Stimulated activated CD4-positive, alpha-beta T cell treated with anti-CD3 and anti-CD28 coated beads, Interleukin-15, amount 100 ng/mL, for 48 hours (primary cell): ENCODE results near the gene ABHD4.
A peak's percentile ranks its signal among the peaks of the same experiment; 100 is the strongest.
"Not testable (repeated sequence)": the region's sequence is repeated elsewhere in the genome, so short reads cannot be mapped to it uniquely, and the experiment has no call there.

Experiments used
- DNase-seq, 2 donors: peaks; one replicate each; pipeline ENCODE4 v3.0.0-alpha.2; 2020; ENCODE audit warnings: low read depth in 2 of 2

Gene ABHD4

DNA sequence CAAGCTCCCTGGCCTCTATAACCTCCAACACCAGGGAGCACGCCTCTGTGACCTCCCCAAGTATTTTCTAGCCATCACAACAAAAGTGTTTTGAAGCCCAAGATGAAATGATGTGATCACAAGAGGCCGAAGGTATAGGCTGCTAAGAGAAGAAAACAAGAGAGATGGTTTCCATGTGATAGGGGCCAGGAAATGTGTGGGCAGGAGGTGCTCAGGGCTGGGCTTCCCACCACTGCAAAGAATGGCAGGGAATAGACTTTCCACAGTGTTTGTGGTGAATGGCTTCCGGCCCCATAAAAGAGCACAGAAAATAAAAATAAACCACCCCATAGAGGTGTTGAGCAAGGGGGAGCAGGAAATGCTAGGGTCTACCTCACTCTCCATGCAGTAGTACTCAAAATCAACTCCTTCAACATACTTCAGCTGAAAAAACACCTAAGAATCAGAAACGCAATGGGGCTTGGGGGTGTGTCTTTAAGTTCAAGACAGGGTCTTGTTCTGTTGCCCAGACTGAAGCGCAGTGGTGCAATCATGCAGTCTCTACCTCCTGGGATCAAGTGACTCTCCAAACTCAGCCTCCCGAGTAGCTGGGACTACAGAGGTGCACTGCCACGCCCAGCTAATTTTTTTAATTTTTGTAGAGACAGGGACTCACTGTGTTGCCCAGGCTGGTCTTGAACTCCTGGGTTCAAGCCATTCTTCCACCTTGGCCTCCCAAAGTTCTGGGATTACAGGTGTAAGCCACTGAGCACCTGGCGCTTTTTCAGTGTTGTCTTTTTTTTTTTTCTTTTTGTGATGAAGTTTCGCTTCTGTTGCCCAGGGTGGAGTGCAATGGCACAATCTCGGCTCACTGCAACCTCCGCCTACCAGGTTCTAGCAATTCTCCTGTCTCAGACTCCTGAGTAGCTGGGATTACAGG lies 36.2 kb upstream of the ABHD4 start:
- peak in 1 of 2 donors; percentile 67 for DNase-seq

DNA sequence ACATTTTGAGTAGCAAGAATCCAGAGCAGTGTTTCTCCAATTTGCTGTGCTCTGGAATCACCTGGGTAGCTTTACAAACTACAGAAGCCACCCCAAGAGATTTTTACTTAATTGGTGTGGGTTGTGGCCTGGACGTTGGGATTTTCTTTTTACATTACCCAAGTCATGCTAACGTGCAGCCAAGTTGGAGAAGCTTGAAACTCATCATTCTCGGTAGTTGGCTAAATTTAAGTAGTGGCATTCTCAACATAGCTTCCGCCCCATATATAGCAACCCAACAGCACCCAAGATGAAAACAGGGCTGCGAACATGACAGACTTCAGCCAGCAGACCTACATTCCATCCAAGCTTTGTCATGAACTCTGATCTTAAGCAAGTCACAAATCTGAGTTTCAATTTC lies 34.1 kb upstream of the ABHD4 start:
- no peak for DNase-seq

DNA sequence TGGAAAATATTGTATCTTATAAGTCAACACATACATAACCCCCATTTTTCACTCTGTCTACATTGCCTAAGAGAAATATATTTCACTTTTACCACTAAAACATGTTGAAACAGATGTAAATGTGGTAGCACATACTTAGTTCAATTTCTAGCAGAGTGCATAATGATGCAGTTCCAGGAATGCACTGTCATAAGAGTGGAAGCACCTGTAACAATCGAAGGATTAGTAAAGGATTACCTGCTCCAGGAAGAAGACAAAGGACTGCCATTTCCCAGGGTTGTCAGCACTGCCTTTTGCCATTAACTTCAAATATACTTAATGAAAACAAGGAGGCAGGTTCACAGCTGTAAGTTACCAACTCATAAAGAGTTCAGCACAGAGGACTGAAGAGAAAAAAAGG lies 33.6 kb upstream of the ABHD4 start:
- no peak for DNase-seq

DNA sequence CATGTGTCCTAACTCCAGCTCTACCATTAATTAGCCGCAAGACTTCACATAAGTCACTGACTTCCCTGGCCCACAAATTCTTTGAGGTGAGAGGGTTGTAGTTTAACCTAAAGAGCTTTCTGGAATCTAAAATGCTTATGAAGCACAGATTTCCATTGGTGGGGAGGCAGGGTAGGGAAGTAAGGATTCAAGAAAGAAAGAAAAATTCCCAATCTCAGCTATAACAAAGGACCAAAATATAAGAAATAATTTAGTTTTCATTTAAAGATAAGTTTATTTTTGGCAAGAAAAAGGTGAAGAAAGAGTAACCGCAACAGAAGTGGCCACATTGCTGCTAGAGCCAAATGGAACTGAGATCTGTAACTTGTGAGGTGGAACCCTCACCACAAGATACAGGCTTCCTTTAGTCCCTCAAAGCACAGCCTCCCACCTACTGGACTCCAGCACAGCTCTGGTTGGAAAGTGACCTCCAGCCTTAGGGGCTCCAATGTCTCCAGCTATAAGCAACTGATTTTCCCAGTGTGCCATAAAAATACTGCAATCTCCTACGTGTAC lies 32.6 kb upstream of the ABHD4 start:
- no peak for DNase-seq

DNA sequence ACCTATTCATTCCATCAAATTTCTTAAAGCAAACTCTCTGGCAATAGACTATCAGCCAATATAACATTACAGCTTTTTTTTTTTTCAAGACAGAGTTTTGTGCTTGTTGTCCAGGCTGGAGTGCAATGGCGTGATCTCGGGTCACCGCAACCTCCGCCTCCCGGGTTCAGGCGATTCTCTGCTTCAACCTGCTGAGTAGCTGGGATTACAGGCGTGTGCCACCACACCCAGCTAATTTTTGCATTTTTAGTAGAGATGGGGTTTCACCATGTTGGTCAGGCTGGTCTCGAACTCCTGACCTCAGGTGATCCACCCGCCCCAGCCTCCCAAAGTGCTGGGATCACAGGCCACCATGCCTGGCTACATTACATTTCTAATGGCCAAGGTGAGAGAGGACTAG lies 31.8 kb upstream of the ABHD4 start:
- DNase-seq = not testable (repeated sequence)

GRCh38 chr14:22566845-22567244 lies 31.3 kb upstream of the ABHD4 start:
- no peak for DNase-seq

- DNase-seq = no peak
Measured at GRCh38 chr14:22567437-22567836, 30.7 kb upstream of the ABHD4 start.

- DNase-seq = no peak
Measured at GRCh38 chr14:22569106-22569736, 28.9 kb upstream of the ABHD4 start.

DNA sequence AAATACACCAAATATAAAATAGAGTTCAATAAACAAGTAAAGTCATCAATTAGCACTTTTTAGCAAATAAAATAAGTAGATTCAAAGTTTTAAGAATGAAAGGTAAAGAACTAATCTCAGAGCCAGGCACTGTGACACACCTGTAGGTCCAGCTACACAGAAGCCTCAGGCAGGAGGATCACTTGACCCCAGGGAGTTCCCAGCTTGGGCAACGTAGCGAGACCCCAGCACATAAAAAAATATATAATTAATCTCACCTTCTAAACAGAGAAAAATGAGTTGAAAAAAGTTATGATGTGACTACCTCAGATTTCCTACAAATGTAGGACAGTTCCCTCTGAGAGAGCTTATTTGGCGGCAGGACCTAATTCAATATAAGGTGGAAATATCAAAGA lies 28.4 kb upstream of the ABHD4 start:
- no peak for DNase-seq

DNA sequence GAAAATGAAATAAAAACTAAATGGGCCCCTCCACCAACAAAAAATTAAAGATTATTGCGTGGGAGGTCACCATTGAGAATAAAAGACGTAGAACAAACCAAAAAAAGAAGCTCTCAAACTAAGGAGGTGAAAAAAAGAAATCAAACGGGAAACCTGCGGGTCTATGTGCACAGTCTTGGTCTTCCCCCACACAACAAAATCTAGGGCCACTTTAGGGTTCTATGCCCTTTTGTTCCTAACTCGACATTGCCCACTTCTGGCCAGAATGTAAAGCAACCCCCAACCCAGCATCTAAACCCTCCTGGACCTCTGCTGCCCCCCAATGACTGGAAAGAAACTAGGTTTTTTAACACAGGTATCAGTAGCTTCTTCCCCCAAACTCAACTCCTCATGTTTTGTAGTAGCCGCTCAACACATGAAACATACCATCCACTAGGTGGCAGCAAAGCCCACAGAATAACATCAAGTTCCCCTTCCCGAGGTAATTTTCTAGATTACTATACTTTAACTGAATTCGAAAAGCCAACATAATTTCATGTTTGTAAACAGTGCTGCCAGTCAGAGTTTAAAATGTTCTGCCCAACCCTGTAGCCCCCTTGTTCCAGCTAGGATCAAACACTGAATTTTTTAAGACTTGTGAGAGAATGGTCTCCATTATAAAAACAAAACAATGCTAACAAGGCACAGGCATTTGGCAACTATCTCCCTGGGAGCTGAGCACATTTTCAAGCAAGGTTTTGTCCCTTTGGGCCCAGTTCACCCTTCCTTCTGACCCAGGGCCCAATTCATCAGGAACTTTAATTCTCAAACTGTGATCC lies 27.8 kb upstream of the ABHD4 start:
- peak; percentile 79 for DNase-seq

DNA sequence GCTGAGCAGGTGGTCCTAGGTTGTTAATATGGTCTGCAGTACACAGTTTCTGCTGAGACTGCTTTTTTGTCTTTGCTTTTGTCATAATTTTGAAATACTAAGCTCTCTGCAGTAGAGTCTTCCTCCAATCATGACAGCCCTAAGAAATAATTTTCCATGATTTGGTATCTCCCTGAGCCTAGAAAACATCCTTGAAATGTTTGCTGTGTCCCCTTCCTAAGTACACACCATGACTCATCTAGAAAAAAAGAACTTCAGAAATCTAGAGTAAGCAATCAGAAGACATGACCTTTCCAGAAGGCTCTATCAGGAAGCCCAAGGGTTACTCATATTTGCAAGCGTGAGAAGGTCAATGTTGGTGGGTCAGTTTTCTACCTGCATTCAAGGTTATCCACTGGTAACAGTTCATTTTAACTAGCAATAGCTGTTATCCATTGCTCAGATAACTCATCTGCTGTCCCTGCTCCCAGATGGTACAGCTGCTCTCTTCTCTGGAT lies 25.5 kb upstream of the ABHD4 start:
- DNase-seq = no peak

GRCh38 chr14:22573804-22574203 lies 24.3 kb upstream of the ABHD4 start:
- DNase-seq = no peak

GRCh38 chr14:22577334-22577908 lies 20.7 kb upstream of the ABHD4 start:
- no peak for DNase-seq

DNA sequence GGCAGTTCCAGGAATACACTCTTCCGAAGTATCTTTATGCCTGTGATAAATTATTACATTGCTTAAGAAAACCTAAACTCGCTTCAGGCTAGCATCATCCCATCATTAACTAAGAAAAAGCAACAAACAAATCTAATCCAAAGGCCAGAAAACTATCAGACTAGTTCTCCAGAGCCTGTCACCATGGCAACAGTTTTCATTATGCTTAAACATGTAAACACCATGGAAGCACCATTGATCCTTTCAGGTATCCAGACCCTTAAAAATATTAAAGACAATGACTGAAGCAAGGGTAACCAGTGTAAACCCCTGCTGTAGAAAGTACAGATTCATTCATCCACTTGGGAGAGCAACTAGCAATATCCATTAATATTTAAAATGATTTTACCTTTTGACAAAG lies 18.9 kb upstream of the ABHD4 start:
- DNase-seq = no peak

DNA sequence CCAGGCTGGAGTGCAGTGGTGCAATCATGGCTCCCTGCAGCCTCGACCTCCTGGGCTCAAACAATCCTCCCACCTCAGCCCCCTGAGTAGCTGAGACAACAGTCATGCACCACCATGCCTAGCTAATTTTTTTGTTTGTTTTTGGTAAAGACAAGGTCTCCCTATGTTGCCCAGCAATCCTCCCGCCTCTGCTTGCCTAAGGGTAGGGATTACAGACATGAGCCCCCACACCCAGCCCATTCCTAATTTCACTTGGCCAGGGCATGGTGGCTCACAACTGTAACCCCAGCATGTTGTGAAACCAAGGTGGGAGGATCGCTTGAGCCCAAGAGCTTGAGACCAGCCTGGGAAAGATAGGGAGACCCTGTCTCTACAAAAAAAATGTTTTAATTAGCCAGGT lies 18.2 kb upstream of the ABHD4 start:
- DNase-seq = no peak

GRCh38 chr14:22580625-22581024 lies 17.5 kb upstream of the ABHD4 start:
- DNase-seq = no peak

DNA sequence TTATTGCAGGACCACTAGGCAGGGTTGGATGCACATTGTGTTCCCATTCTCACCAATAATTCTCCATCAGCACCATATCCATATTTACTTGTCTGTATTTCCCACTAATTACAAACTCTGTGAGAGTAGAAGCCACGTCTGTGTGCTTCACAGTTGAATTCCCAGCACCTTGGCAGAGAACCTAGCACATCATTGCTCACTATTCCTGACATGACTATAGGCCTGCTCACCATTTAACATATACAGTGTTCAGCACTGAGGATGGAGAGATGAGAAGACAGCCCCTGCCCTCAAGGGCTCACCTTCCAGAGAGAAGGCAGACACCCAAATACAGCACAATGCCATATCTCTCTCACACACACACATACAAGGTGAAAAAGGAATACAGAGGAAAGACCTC lies 14.1 kb upstream of the ABHD4 start:
- DNase-seq = no peak

DNA sequence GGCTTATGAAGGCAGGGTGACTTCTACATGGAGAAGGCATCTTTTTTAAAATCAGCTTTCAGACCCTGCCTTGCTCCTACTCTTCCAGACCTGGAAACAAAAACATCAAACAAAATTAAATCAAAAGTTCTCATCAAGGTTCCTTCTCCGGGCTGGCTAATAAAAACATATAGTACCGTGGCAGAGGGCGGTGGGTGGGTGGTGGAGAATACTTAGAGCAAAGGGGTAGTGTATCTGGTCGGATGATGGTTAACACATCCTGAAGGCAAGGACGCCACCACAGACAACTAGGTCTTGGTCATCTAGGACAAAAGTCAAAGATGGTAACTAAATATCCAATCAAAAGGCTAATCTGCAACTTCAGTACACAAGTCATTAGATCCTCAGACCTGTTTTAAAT lies 10.9 kb upstream of the ABHD4 start:
- no peak for DNase-seq

GRCh38 chr14:22587677-22588422 lies 10.2 kb upstream of the ABHD4 start:
- DNase-seq = not testable (repeated sequence)

DNA sequence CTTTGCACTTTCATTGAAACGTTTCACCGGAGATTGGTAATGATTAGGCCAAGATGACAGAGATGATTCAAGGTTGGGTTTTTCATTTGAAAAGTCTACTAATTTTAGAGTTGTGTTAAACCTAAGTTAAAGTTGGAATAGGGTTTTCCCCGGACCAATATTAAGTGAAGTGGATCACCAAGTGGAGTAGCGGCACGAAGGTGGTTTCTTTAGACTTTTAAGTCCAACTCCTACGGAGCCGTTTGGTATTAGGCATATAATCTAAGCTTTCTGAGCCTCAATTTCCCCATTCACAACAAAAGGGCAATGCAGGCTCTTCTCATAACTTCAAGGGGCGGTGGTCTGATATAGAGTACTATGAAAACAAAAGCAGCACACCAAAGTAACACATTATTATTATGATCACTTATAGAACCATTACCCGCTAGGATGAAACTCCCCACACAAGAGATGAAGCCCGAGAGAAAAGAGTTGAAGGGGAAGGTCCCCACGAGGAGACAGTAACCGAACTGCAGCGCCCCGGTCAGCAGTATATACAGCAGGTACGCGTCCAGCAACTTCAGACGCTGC lies 9.5 kb upstream of the ABHD4 start:
- no peak for DNase-seq
